ENCODE measurements around the gene UNCX.
"Not testable (repeated sequence)": the region's sequence is repeated elsewhere in the genome, so short reads cannot be mapped to it uniquely, and the experiment has no call there.

UNCX gene

GRCh38 chr7:1232623-1233332, at the start of gene UNCX:
UNCX (plus strand) TSS chr7:1232872; CDS start chr7:1233018, 146 bp downstream.
- no peak for DNase-seq

GRCh38 chr7:1187127-1187526, 45.5 kb upstream of the UNCX start:
- DNase-seq = no peak

- no peak for DNase-seq
Observed at GRCh38 chr7:1188720-1189294, 43.9 kb upstream of the UNCX start.

DNA sequence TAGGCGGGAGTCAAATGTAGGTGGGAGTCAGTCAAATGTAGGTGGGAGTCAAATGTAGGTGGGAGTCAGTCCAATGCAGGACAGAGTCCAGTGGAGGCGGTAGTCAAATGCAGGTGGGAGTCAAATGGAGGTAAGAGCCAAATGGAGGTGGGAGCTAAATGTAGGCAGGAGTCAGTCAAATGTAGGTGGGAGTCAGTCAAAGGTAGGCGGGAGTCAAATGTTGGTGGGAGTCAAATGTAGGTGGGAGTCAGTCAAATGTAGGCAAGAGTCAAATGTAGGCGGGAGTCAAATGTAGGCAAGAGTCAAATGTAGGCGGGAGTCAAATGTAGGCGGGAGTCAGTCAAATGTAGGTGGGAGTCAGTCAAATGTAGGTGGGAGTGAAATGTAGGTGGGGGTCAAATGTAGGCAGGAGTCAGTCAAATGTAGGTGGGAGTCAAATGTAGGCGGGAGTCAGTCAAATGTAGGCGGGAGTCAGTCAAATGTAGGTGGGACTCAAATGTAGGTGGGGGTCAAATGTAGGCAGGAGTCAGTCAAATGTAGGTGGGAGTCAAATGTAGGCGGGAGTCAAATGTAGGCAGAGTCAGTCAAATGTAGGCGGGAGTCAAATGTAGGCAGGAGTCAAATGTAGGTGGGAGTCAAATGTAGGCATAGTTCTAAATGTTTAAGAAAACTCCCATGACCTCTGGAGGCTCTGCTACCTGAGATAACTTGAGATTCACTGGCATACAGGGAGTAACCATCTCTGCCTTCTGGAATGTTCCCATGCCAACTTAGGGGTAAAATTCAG, 42.5 kb upstream of the UNCX start:
- no peak for DNase-seq

DNA sequence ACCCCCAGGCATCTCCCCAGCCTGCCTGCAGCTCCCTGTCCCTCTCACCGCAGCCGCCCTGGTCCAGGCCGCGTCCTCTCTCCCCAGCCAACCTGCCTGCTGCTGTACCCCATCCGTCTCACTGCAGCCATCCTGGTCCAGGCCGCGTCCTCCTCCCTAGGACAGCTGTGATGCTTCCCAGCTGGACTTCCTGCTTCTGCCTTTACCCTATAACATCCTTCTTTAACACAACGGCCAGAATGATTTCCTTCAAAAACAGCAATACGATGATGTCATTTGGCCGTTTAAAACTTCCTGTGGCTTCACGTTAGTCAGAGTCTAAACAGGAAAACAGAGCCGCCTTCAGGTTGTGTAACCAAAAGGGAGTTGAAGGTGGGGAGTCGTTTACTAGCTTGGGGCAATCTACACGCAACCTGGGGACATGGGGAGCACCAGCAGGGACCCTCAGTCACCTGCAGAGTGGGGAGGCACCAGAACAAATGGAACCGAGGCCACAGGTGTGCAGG, 40.4 kb upstream of the UNCX start:
- peak; percentile 62 for DNase-seq

GRCh38 chr7:1193593-1194424, 38.9 kb upstream of the UNCX start:
- peak; percentile 83 for DNase-seq

DNA sequence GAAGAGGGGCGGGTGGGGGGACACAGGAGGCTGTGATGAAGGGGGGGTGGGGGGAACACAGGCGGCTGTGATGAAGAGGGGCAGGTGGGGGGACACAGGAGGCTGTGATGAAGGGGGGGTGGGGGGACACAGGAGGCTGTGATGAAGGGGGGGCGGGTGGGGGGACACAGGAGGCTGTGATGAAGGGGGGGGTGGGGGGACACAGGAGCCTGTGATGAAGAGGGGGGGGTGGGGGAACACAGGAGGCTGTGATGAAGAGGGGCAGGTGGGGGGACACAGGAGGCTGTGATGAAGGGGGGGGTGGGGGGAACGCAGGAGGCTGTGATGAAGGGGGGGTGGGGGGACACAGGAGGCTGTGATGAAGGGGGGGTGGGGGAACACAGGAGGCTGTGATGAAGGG, 36.2 kb upstream of the UNCX start:
- peak; percentile 28 for DNase-seq

DNA sequence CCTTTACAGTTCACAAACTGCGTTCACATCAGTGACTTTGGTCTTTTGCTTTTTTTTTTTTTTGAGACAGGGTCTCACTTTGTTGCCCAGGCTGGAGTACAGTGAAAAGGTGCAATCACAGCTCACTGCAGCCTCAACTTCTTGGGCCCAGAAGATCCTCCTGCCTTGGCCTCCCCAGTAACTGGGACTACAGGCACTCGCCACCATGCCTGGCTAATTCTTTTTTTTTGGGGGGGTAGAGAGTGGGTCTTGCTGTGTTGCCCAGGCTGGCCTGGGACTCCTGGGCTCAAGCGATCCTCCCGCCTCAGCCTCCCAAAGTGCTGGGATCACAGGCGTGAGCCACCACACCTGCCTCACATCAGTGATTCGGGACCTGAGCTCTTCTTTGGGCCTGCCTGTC, 35.7 kb upstream of the UNCX start:
- no peak for DNase-seq

DNA sequence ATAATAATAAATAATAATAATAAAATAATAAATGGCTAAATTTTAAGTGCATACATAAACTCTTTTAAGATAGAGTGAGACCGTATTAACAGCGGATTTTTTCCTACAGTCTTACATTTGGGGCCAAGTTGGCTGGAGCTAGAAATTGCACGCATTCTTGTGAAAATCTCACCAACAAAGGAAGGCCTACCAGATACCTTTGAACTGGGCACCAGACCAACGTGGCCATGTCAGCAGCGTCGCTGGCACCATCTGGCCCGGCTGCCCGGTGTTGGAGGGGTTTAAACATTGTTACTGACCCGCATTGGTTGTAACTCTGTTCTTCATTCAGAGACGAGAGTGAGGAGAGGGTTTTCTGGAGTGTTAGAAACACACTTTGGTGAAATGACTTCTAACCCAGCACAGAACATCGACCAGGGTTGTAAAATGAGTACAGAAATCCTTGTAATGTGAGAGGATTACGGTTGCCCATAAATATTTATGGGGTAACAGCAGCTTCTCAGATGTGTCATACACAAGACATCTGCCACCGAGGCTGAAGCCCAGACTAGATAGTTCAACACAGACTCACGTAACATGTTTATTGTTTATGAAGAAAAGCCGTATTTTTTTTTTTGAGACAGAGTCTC, 34.6 kb upstream of the UNCX start:
- DNase-seq = peak; percentile 35

GRCh38 chr7:1200045-1200444, 32.6 kb upstream of the UNCX start:
- DNase-seq = no peak

GRCh38 chr7:1201916-1202315, 30.8 kb upstream of the UNCX start:
- DNase-seq = no peak

DNA sequence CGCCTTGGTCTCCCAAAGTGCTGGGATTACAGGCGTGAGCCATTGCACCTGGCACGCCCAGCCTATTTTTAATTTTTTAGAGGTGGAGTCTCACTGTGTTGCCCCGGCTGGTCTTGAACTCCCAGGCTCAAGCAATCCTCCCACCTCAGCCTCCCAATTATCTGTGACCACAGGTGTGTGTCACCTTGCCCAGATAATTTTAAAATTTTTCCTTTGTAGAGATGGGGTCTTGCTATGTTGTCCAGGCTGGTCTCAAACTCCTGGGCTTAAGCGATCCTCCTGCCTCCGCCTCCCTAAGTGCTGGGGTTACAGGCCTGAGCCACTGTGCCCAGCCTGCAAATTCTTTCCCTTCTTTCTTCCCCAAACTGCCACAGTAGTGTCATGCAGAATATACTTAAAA, 29.8 kb upstream of the UNCX start:
- not testable (repeated sequence) for DNase-seq

DNA sequence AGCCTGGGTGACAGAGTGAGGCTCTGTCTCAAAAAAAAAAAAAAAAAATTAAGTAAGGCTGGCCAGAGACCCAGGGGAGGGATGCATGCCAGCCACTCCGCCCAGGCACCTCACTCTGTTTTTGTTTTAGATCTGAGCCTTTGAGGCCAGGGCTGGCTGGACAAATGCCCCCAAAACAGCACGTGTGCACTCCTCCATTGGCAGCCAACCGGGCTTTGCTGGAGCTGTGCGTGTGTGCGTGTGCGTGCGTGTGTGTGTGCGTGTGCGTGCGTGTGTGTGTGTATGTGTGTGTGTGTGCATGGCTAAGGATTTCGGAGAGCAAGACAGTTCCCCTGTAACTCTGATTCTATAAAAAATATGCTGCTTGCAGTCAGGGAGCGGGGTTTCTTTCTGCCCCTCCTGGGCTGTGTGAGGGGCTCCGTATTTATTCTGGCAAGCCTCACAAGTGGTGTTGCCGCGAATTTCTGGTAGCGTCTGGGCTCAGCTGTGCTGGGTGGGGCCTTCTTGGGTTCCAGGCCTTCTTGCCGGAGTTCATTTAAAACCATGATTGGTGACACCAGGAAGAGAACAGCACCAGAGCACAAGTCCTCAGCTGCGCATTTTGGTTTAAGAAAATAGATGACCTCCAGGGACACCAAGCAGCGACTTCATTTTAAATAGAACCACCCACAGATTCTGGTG, 28.1 kb upstream of the UNCX start:
- DNase-seq = no peak

- DNase-seq = not testable (repeated sequence)
Observed at GRCh38 chr7:1205742-1206141, 26.9 kb upstream of the UNCX start.

DNA sequence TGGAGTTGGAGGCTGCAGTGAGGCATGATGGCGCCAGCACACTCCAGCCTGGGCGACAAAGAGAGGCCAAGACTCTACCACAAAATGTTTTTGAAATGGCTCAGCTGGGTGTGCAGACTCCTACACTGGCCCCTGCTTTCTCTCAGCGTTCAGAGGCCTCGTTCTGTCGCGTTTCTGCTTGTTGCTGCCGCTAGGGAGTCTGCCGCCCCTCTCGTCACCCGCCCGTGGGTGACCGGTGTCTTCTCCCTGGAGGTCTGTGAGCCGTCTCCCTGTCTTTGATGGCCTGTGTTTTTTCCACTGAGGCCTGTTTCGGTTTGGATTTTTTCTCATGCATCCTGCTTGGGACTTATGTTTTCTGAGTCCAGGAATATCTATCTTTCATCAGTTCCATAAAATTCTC, 23.6 kb upstream of the UNCX start:
- no peak for DNase-seq

DNA sequence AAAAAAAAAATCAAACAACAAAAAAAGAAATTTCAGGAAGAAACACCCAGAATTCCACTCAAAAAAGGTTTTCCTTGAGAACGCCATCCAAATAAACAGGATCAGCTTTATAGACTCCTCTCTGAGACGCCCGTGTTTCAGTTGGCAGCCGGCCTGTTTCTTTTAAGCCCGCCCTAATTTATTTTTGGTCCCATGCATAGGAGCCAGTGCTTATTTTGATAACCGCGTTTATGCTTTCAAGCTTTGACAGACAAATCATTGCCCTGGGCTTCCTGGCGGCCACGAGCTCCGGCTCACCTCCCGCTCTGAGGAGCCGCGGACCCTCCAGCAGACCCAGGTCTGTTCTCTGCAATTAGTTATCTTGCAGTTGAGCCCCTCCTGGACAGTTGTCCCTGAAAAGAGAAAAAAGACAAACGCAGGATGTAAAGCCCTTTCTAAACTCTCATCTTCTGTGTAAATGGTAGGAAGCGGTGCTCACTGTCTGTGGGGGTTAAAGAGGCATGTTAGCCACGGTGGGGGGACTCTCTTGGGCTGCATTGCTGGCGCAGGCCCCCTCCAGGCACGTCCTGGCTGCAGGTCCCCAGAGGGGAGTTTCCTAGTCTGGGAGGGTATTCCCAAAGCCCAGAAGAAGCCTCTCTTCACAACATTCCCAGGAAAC, 22.2 kb upstream of the UNCX start:
- no peak for DNase-seq

- no peak for DNase-seq
Observed at GRCh38 chr7:1210979-1211608, 21.6 kb upstream of the UNCX start.

GRCh38 chr7:1211611-1212010, 21.1 kb upstream of the UNCX start:
- DNase-seq = no peak

GRCh38 chr7:1212025-1212424, 20.6 kb upstream of the UNCX start:
- DNase-seq = not testable (repeated sequence)

DNA sequence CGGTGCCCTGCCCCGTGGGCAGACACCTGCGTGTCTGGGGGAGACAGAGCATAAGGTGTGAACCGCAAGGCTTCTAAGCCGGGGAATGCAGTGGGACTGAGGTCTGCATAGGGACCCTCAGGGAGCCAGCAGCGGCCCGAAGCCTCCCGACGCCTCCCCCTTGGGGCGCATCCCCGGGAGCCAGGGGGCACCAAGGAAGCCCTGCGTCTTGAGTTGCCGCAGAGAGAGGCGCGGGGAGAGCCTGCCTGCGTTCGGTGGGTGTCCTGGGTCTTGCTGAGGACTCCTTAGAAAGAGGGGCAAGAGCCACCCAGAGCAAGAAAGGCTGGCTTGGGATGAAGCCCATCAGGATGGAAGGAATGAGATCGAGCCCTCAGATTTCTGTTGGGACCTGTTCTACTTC, 18.2 kb upstream of the UNCX start:
- no peak for DNase-seq

Measured in DMS53 (cell line).